ENCODE measurements around the gene PCDHB14.
"Not testable (repeated sequence)": the region's sequence is repeated elsewhere in the genome, so short reads cannot be mapped to it uniquely, and the experiment has no call there.

PCDHB14 gene

GRCh38 chr5:141223112-141223783, at the start of gene PCDHB14:
Gene PCDHB14, plus strand, starts transcription at chr5:141223343. Its CDS starts 163 bp downstream, at chr5:141223506.
- DNase-seq (ENCODE audit: low read depth): peak; percentile 22
- H3K4me3 ChIP-seq (ENCODE audit: control insufficient read depth, low read depth, low read length): no peak within 1 kb of the TSS
- no peak for TF ChIP-seq CTCF (conservative IDR thresholded peaks at IDR 0.05; ENCODE audit: control insufficient read depth, insufficient read depth, low read depth, low read length)

GRCh38 chr5:141174291-141175104, 48.6 kb upstream of the PCDHB14 start:
- not testable (repeated sequence) for H3K4me3 ChIP-seq (ENCODE audit: control insufficient read depth, low read depth, low read length); DNase-seq (ENCODE audit: low read depth)

- no peak for DNase-seq (ENCODE audit: low read depth)
- no peak for TF ChIP-seq CTCF (conservative IDR thresholded peaks at IDR 0.05; ENCODE audit: control insufficient read depth, insufficient read depth, low read depth, low read length)
- H3K4me3 ChIP-seq (ENCODE audit: control insufficient read depth, low read depth, low read length): no peak overlapping the region
Observed at GRCh38 chr5:141175933-141176332, 47.2 kb upstream of the PCDHB14 start.

GRCh38 chr5:141177577-141178191, 45.5 kb upstream of the PCDHB14 start, which contains the start of gene PCDHB8:
Gene PCDHB8, plus strand, starts transcription at chr5:141177790. Its CDS starts 245 bp downstream, at chr5:141178035.
- H3K4me3 ChIP-seq (ENCODE audit: control insufficient read depth, low read depth, low read length); DNase-seq (ENCODE audit: low read depth): not testable (repeated sequence)

- not testable (repeated sequence) for DNase-seq (ENCODE audit: low read depth)
Observed at GRCh38 chr5:141179371-141179770, 43.8 kb upstream of the PCDHB14 start.

GRCh38 chr5:141179876-141180275, 43.3 kb upstream of the PCDHB14 start:
- not testable (repeated sequence) for DNase-seq (ENCODE audit: low read depth); H3K4me3 ChIP-seq (ENCODE audit: control insufficient read depth, low read depth, low read length)

More at GRCh38 chr5:141179371-141179770, 43.8 kb upstream of the PCDHB14 start:
- H3K4me3 ChIP-seq (ENCODE audit: control insufficient read depth, low read depth, low read length): not testable (repeated sequence)

- no peak for TF ChIP-seq CTCF (conservative IDR thresholded peaks at IDR 0.05; ENCODE audit: control insufficient read depth, insufficient read depth, low read depth, low read length)
- no peak overlapping the region for H3K4me3 ChIP-seq (ENCODE audit: control insufficient read depth, low read depth, low read length)
- DNase-seq (ENCODE audit: low read depth): no peak
Observed at GRCh38 chr5:141180313-141180712, 42.8 kb upstream of the PCDHB14 start.

GRCh38 chr5:141182248-141182647, 40.9 kb upstream of the PCDHB14 start, which contains the start of gene PCDHB16:
Gene PCDHB16, plus strand, starts transcription at chr5:141182387. Its CDS starts 173 bp downstream, at chr5:141182560.
- H3K4me3 ChIP-seq (ENCODE audit: control insufficient read depth, low read depth, low read length): no peak within 1 kb of the TSS
- TF ChIP-seq CTCF (conservative IDR thresholded peaks at IDR 0.05; ENCODE audit: control insufficient read depth, insufficient read depth, low read depth, low read length): no peak
- DNase-seq (ENCODE audit: low read depth): peak; percentile 17

- not testable (repeated sequence) for DNase-seq (ENCODE audit: low read depth)
Observed at GRCh38 chr5:141184117-141184855, 38.9 kb upstream of the PCDHB14 start.

More at GRCh38 chr5:141184117-141184855, 38.9 kb upstream of the PCDHB14 start:
- not testable (repeated sequence) for H3K4me3 ChIP-seq (ENCODE audit: control insufficient read depth, low read depth, low read length)

All from fibroblast of mammary gland (primary cell).